ENCODE measurements around the gene NPW.

The NPW gene

GRCh38 chr16:1991588-1991947, 28.0 kb upstream of the NPW start:
- H3K79me2 ChIP-seq (ENCODE audit: control insufficient read depth, low read length): no peaks in the 10 kb centered on the region
- H3K27me3 ChIP-seq (ENCODE audit: control insufficient read depth, low read length): peaks cover 19% of the 10 kb centered on the region
- H3K9me3 ChIP-seq (ENCODE audit: control insufficient read depth, insufficient read depth, low read length): peaks cover 5% of the 10 kb centered on the region; the same call in 1 of the 2 replicates
- no peak for TF ChIP-seq CTCF (IDR thresholded peaks at IDR 0.05; ENCODE audit: low read depth, low read length, poor library complexity, severe bottlenecking)
- no peak for TF ChIP-seq EZH2phosphoT487 (IDR thresholded peaks at IDR 0.05; ENCODE audit: borderline replicate concordance, low read length)
- H3K4me2 ChIP-seq (ENCODE audit: low read length): peak overlapping the region; percentile 100
- no peaks in the 10 kb centered on the region for H3K9me2 ChIP-seq (replicated peaks; ENCODE audit: control insufficient read depth, low read length)
- peaks cover 21% of the 10 kb centered on the region for H3K36me3 ChIP-seq (ENCODE audit: control insufficient read depth, low read length)
- peak overlapping the region; percentile 77 for H3K27ac ChIP-seq (ENCODE audit: low read depth, low read length)
- H3K4me3 ChIP-seq (ENCODE audit: low read length): peak overlapping the region; percentile 93
- H4K20me1 ChIP-seq (ENCODE audit: control insufficient read depth, insufficient read depth, low read depth, low read length): no peaks in the 10 kb centered on the region
- H3K4me1 ChIP-seq (ENCODE audit: control insufficient read depth, low read length): peaks cover 44% of the 10 kb centered on the region
- H3F3A ChIP-seq (ENCODE audit: control insufficient read depth, insufficient read depth): peaks cover 40% of the 10 kb centered on the region

GRCh38 chr16:1991948-1992703, 27.5 kb upstream of the NPW start:
- Histone ChIP-seq H3K27ac (ENCODE audit: low read depth, low read length) (peak overlapping the region; percentile 77), H3K27me3 (ENCODE audit: control insufficient read depth, low read length) (peaks cover 19% of the 10 kb centered on the region), H3K36me3 (ENCODE audit: control insufficient read depth, low read length) (peaks cover 21% of the 10 kb centered on the region), H3K79me2 (ENCODE audit: control insufficient read depth, low read length) (no peaks in the 10 kb centered on the region), H3K9me2 (replicated peaks; ENCODE audit: control insufficient read depth, low read length) (no peaks in the 10 kb centered on the region), H3K4me3 (ENCODE audit: low read length) (peak overlapping the region; percentile 93), H3K9me3 (ENCODE audit: control insufficient read depth, insufficient read depth, low read length) (peaks cover 5% of the 10 kb centered on the region; the same call in 1 of the 2 replicates), H3K4me2 (ENCODE audit: low read length) (peak overlapping the region; percentile 100), H3F3A (ENCODE audit: control insufficient read depth, insufficient read depth) (peaks cover 40% of the 10 kb centered on the region), H3K4me1 (ENCODE audit: control insufficient read depth, low read length) (peaks cover 44% of the 10 kb centered on the region), H4K20me1 (ENCODE audit: control insufficient read depth, insufficient read depth, low read depth, low read length) (no peaks in the 10 kb centered on the region)
- TF ChIP-seq EZH2phosphoT487 (IDR thresholded peaks at IDR 0.05; ENCODE audit: borderline replicate concordance, low read length) (no peak), CTCF (IDR thresholded peaks at IDR 0.05; ENCODE audit: low read depth, low read length, poor library complexity, severe bottlenecking) (no peak)

GRCh38 chr16:1992704-1993317, 26.8 kb upstream of the NPW start:
- Histone ChIP-seq H3F3A (ENCODE audit: control insufficient read depth, insufficient read depth) (peaks cover 42% of the 10 kb centered on the region), H3K79me2 (ENCODE audit: control insufficient read depth, low read length) (no peaks in the 10 kb centered on the region), H3K36me3 (ENCODE audit: control insufficient read depth, low read length) (peaks cover 27% of the 10 kb centered on the region), H4K20me1 (ENCODE audit: control insufficient read depth, insufficient read depth, low read depth, low read length) (no peaks in the 10 kb centered on the region), H3K4me1 (ENCODE audit: control insufficient read depth, low read length) (peaks cover 44% of the 10 kb centered on the region), H3K27me3 (ENCODE audit: control insufficient read depth, low read length) (peaks cover 19% of the 10 kb centered on the region), H3K4me2 (ENCODE audit: low read length) (peak overlapping the region; percentile 10; the same call in 1 of the 2 replicates), H3K9me3 (ENCODE audit: control insufficient read depth, insufficient read depth, low read length) (peaks cover 5% of the 10 kb centered on the region; the same call in 1 of the 2 replicates), H3K4me3 (ENCODE audit: low read length) (no peak overlapping the region), H3K9me2 (replicated peaks; ENCODE audit: control insufficient read depth, low read length) (no peaks in the 10 kb centered on the region), H3K27ac (ENCODE audit: low read depth, low read length) (no peak overlapping the region)
- no peak for TF ChIP-seq EZH2phosphoT487 (IDR thresholded peaks at IDR 0.05; ENCODE audit: borderline replicate concordance, low read length)
- no peak for TF ChIP-seq CTCF (IDR thresholded peaks at IDR 0.05; ENCODE audit: low read depth, low read length, poor library complexity, severe bottlenecking)

Measured in DOHH2 (cell line).